OCI-LY7 (cell line): ENCODE measurements around the gene PRCD. TPM values are rescaled to one million over a fixed set of nuclear protein-coding genes. Genes with fewer than 3 reads are reported as not detected.
A peak's percentile ranks its signal among the peaks of the same experiment; 100 is the strongest.
"Not testable (repeated sequence)": the region's sequence is repeated elsewhere in the genome, so short reads cannot be mapped to it uniquely, and the experiment has no call there.

Source experiments
- BruUV-seq: library from RNA; stranded (reverse); fragments of 400-500 nt; replicated peaks from 2 replicates; lab custom pipeline; 2021; lab: Mats Ljungman, UMichigan
- CTCF ChIA-PET: fragments of 300-600 bp; sonication (Branson Sonifier 250); formaldehyde crosslinking; loops from one replicate; lab custom pipeline; 2022; ENCODE audit warnings: antibody characterized with exemption; ENCODE audit not compliant: unreplicated experiment; lab: Charles Lee
- POLR2A ChIA-PET: fragments of 300-600 bp; sonication (Branson Sonifier 250); formaldehyde crosslinking; loops from one replicate; lab custom pipeline; 2022; ENCODE audit warnings: antibody characterized with exemption; lab: Charles Lee
- DNase-seq: peaks from one replicate; pipeline ENCODE4 v3.0.0-alpha.2; 2015; ENCODE audit warnings: low spot score
- H2AFZ ChIP-seq: fragments of 200-600 bp; sonication (generic), shearing (Covaris generic); 2 replicates; pipeline ENCODE4 v1.6.1; 2014; ENCODE audit warnings: mild to moderate bottlenecking, antibody characterized with exemption, low read length, moderate library complexity
- H3K27ac ChIP-seq: fragments of 200-600 bp; sonication (generic); 2 replicates; pipeline ENCODE4 v1.5.1; 2014; ENCODE audit warnings: mixed run types, low read depth, mild to moderate bottlenecking, moderate library complexity, low read length, inconsistent platforms; ENCODE audit not compliant: poor library complexity, severe bottlenecking
- H3K36me3 ChIP-seq: fragments of 200-600 bp; sonication (generic); 2 replicates; pipeline ENCODE4 v1.6.1; 2014; ENCODE audit warnings: mild to moderate bottlenecking, antibody characterized with exemption, low read length, moderate library complexity, mixed read lengths; ENCODE audit not compliant: insufficient read depth
- H3K4me1 ChIP-seq: fragments of 200-600 bp; sonication (generic); 2 replicates; pipeline ENCODE4 v1.5.1; 2014; ENCODE audit warnings: mild to moderate bottlenecking, low read length; ENCODE audit not compliant: insufficient read depth, poor library complexity, severe bottlenecking
- H3K4me2 ChIP-seq: fragments of 200-600 bp; sonication (generic); 2 replicates; pipeline ENCODE4 v1.6.1; 2014; ENCODE audit warnings: mild to moderate bottlenecking, low read length
- H3K4me3 ChIP-seq: fragments of 200-600 bp; sonication (generic); 2 replicates; pipeline ENCODE4 v1.5.1; 2014; ENCODE audit warnings: mild to moderate bottlenecking, low read depth, low read length; ENCODE audit not compliant: poor library complexity, severe bottlenecking
- H3K79me2 ChIP-seq: fragments of 200-600 bp; sonication (generic); 2 replicates; pipeline ENCODE4 v1.6.1; 2016; ENCODE audit warnings: low read depth, mild to moderate bottlenecking, low read length, moderate library complexity, mixed read lengths; ENCODE audit not compliant: insufficient read depth
- H3K9me2 ChIP-seq: fragments of 200-600 bp; sonication (generic); 2 replicates; pipeline ENCODE4 v1.6.1; 2016; ENCODE audit warnings: mild to moderate bottlenecking, low read length, mixed read lengths; ENCODE audit not compliant: insufficient read depth
- H3K9me3 ChIP-seq: fragments of 200-600 bp; sonication (generic); 2 replicates; pipeline ENCODE4 v1.6.1; 2014; ENCODE audit warnings: mild to moderate bottlenecking, mixed run types, low read length, mixed read lengths
- H4K20me1 ChIP-seq: fragments of 200-600 bp; sonication (generic); 2 replicates; pipeline ENCODE4 v1.6.1; 2014; ENCODE audit warnings: mild to moderate bottlenecking, antibody characterized with exemption, low read length, moderate library complexity, mixed read lengths; ENCODE audit not compliant: insufficient read depth
- CTCF ChIP-seq: fragments of 200-600 bp; sonication (generic); conservative IDR thresholded peaks from 2 replicates; pipeline ENCODE4 v1.5.1; 2014; ENCODE audit warnings: mild to moderate bottlenecking, antibody characterized with exemption, low read length, moderate library complexity, mixed read lengths
- EZH2phosphoT487 ChIP-seq: fragments of 200-600 bp; sonication (generic); IDR thresholded peaks from 2 replicates; pipeline ENCODE4 v1.6.1; 2018; ENCODE audit warnings: low read depth, borderline replicate concordance, mild to moderate bottlenecking, mixed run types, antibody characterized with exemption, low read length, moderate library complexity, mixed read lengths
- intact Hi-C: fragments of 100-400 bp; cut with micrococcal nuclease; formaldehyde crosslinking; loops from one replicate; pipeline ENCODE4 v1.10.0; 2022; ENCODE audit not compliant: unreplicated experiment
- total RNA-seq, 2 experiments: library from RNA; depleted of rRNA in 1 of 2; stranded (reverse); fragments of >200 nt in 1 of 2; shearing (Covaris generic) in 1 of 2; gene quantifications; 2 replicates each; pipeline ENCODE4 v1.2.3, GENCODE V29; 2014 to 2022

PRCD gene
- total RNA-seq, 2 experiments from 2014 or later, result 5.7 to 15.9 TPM

GRCh38 chr17:76558198-76559095, 18.6 kb downstream of the PRCD start:
- H3K27ac ChIP-seq, result peak overlapping the region; percentile 59
- peak overlapping the region; percentile 84 for H3K4me2 ChIP-seq
- TF ChIP-seq CTCF (peak; percentile 97), EZH2phosphoT487 (no peak)
- ChIA-PET POLR2A (interaction anchor here (0.6 to 5.4 kb wide), 6 partner anchors 9 to 124 kb away, joined by 3 to 53 read pairs (median 4); no protein-coding TSS in a partner anchor), CTCF (interaction anchor here (0.9 to 2.3 kb wide), 6 partner anchors 9 to 169 kb away, joined by 3 to 11 read pairs (median 6); partner anchors contain the start of gene AANAT)
- BruUV-seq, result no TSS peak
- DNase-seq, result peak; percentile 57
- H3K79me2 ChIP-seq, result peaks cover 63% of the 10 kb centered on the region
- peak overlapping the region; percentile 77 for H3K4me3 ChIP-seq
- peaks cover 50% of the 10 kb centered on the region for H3K4me1 ChIP-seq
- H4K20me1 ChIP-seq, result peaks cover 33% of the 10 kb centered on the region
- H3K9me2 ChIP-seq, result no peaks in the 10 kb centered on the region
- peaks cover 57% of the 10 kb centered on the region for H3K36me3 ChIP-seq
- H3K9me3 ChIP-seq, result no peaks in the 10 kb centered on the region
- H2AFZ ChIP-seq, result peak overlapping the region; percentile 1; the same call in 1 of the 2 replicates
- intact Hi-C loops, result loop anchor here (1.0 to 5.0 kb wide), 2 partner anchors 66 to 114 kb away; no protein-coding TSS in a partner anchor

- H3K9me2 ChIP-seq, H3K9me3 ChIP-seq, H2AFZ ChIP-seq, DNase-seq, BruUV-seq: not testable (repeated sequence)
- ChIA-PET CTCF (interaction anchor here (1.1 kb wide), 1 partner anchor 32 kb away, joined by 3 read pairs; no protein-coding TSS in a partner anchor), POLR2A (interaction anchor here (0.6 to 5.4 kb wide), 4 partner anchors 31 to 217 kb away, joined by 3 to 53 read pairs (median 4); no protein-coding TSS in a partner anchor)
- H4K20me1 ChIP-seq, result peaks cover 33% of the 10 kb centered on the region
- peak overlapping the region; percentile 84 for H3K4me2 ChIP-seq
- peak overlapping the region; percentile 59 for H3K27ac ChIP-seq
- H3K4me3 ChIP-seq, result peak overlapping the region; percentile 77
- H3K4me1 ChIP-seq, result peaks cover 42% of the 10 kb centered on the region
- peaks cover 63% of the 10 kb centered on the region for H3K79me2 ChIP-seq
- intact Hi-C loops, result loop anchor here (5.0 kb wide), 1 partner anchor 113 kb away; no protein-coding TSS in a partner anchor
- H3K36me3 ChIP-seq, result peaks cover 60% of the 10 kb centered on the region
These were observed 19.6 kb downstream of the PRCD start for GRCh38 chr17:76559460-76559859.
